T-helper 9 cell (primary cell): ENCODE measurements around the gene MARCKS.
"Not testable (repeated sequence)": the region's sequence is repeated elsewhere in the genome, so short reads cannot be mapped to it uniquely, and the experiment has no call there.

Experiments
- DNase-seq: peaks from one replicate; pipeline ENCODE4 v3.0.0-alpha.2; 2020

The MARCKS gene

GRCh38 chr6:113888493-113888892 is 31.3 kb downstream of the MARCKS start:
- no peak for DNase-seq

- no peak for DNase-seq
Observed at GRCh38 chr6:113888956-113889630, 31.9 kb downstream of the MARCKS start.

- DNase-seq = no peak
Observed at GRCh38 chr6:113893451-113893850, 36.3 kb downstream of the MARCKS start.

- no peak for DNase-seq
Observed at GRCh38 chr6:113893866-113894265, 36.7 kb downstream of the MARCKS start.

GRCh38 chr6:113894712-113895674 is 37.8 kb downstream of the MARCKS start:
- DNase-seq = no peak

GRCh38 chr6:113901482-113901881 is 44.3 kb downstream of the MARCKS start:
- no peak for DNase-seq

- DNase-seq = no peak
Observed at GRCh38 chr6:113903666-113904330, 46.7 kb downstream of the MARCKS start.

GRCh38 chr6:113907102-113907815 is 50.1 kb downstream of the MARCKS start:
- no peak for DNase-seq

GRCh38 chr6:113908801-113909200 is 51.7 kb downstream of the MARCKS start:
- DNase-seq = no peak

GRCh38 chr6:113909224-113909856 is 52.2 kb downstream of the MARCKS start:
- DNase-seq = no peak

GRCh38 chr6:113910285-113910684 is 53.1 kb downstream of the MARCKS start:
- DNase-seq = not testable (repeated sequence)
